M059J (cell line): ENCODE data around the gene GDF10. TPM values are rescaled to one million over a fixed set of nuclear protein-coding genes. Genes with fewer than 3 reads are reported as not detected.

ENCODE experiments used
- DNase-seq: peaks from one replicate; pipeline ENCODE4 v3.0.0-alpha.2; 2012; ENCODE audit warnings: low read depth
- total RNA-seq: library from RNA; depleted of rRNA; stranded (reverse); fragments of >200 nt; shearing (Covaris generic); gene quantifications from 2 replicates; pipeline ENCODE4 v1.2.3, GENCODE V29; 2014; rRNA removed

The GDF10 gene
- total RNA-seq = not detected in 2 replicates

GRCh38 chr10:47299611-47300428, at the start of gene GDF10:
GDF10 (plus strand) TSS chr10:47300197; CDS start chr10:47300652, 455 bp downstream.
- no peak for DNase-seq

GRCh38 chr10:47252093-47252780, 47.8 kb upstream of the GDF10 start:
- DNase-seq = no peak

DNA sequence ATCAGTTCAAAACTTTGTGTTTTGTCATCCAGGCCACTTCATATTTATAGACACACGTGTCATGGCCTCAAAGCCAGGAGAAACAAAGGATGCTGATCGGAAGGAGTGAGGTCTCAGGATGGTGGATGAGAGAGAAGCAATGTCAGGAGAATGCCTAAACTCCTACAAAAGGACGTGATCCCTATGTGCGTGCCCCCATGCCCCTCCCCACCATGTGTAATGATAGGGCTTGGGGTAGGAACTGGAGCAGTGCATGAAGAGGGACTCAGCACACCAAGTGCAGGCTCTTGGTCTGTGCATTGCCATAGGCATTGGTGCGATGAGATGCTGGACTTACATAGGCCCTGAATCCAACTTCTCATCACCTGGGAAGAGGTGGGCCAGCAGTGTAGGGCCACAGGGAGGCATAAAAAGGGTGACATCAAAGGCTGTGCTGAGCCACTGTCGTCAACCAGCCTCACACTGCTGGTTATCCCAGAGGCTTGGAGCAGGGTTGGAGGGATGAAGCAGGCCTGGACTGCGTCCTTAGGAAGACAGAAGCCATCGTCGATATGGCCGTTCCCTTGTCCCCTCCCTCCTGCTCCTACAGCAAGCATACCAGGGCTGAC, 46.9 kb upstream of the GDF10 start:
- no peak for DNase-seq

DNA sequence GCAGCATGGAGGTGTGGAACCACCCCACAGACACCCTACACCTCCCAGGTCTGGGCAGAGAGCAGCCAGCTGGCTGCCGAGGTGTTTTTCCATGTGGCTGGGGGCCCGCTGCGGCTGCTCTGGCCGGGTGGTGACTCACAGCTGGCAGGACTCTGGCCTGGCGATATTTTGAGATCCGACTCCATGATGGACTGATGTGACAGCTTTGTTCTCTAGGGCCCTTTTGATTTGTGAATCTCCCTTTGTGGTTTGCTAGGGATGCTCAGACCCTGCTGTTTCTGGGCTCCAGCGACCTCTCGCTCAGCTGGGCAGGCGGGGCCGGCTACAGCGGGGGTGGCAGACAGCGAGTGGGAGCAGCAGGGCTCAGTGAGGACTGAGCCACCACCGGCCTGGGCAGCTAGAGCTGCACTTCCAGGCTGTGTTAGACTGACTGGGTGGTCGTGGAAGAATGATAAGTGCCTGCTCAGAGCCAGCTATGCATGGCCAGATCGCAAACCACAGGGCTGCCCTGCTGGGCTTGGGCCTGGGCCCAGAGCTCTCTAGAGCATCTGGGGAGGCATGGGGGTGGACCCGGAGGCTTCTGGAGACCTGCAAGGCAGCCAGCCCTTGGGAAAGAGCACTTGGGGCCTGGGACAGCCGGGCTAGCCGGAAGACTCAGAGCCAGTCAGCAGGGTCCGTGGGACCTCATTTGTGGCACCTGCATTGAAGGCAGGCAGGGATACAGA, 46.2 kb upstream of the GDF10 start:
- DNase-seq = peak; percentile 78

- DNase-seq = no peak
Observed at GRCh38 chr10:47254611-47255010, 45.4 kb upstream of the GDF10 start.

- DNase-seq = no peak
Observed at GRCh38 chr10:47255033-47255813, 44.8 kb upstream of the GDF10 start.

DNA sequence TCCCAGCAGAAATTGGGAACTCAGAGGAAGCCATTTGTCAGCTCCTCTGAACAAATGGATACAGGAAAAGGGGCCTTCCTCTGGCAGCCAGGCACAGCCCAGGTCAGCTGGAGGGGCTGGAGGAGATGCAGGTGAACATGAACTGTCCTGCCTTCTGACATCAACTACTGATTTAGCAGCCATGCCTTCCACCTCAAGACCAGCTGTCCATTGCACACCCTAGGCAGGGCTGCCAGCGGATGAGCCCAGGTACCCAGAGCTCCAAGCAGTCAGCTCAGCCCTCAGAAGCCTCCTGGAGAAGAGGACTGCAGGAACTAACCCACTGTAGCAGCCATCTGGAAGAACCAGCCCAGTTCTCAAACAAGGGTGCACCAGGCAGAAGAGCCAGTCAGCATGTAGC, 44.1 kb upstream of the GDF10 start:
- no peak for DNase-seq

GRCh38 chr10:47256751-47257336, 43.2 kb upstream of the GDF10 start:
- DNase-seq = no peak

GRCh38 chr10:47257396-47258120, 42.4 kb upstream of the GDF10 start:
- DNase-seq = peak; percentile 72

- no peak for DNase-seq
Observed at GRCh38 chr10:47258921-47259320, 41.1 kb upstream of the GDF10 start.

DNA sequence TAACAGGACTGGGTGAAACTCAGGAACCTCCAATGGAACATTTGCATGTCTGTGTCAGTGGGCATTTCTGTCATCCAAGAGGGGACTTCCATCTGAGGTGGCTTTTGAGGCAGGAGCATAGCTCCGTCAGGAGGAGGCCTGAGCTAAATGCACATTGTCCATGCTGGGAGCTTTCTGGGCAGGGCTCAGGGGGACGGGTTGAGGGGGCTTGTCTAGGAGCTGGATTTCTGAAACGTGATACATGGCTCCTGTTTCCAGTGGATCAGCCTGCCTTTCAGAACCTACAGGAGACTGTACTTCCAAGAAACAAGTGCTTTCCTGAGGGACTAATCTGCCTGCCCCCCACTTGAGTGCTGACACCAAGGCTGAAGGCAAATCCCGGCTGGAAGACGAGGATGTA, 40.5 kb upstream of the GDF10 start:
- DNase-seq = no peak

DNA sequence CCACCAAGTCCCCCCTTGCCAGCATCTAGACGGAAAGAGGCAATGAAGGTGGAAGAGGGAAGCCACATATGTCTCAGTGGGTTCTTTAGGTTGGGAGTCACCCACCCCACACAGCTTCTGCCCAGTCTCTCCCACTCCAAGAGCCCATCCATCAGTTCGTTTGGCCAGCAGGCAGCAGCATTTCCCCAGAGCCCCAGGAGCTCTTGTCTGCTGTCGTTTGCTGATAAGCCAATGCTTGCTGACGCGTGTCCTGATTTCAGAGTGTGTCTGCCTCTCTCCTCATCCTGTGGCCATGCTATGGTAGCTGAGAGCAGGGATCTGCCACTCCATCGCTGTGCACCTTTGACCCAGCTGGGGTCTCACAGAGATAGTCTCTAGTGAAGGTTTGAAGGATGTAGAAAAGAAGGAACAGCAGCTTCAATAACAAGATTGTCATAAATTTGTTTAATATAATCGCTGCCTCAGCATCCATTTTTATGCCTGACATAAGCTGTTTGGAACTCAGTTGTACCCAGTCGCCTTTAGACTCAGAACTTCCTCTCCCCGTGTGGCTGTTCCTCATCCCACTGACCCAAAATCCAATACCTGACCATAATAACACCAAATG, 39.4 kb upstream of the GDF10 start:
- no peak for DNase-seq

GRCh38 chr10:47261121-47261520, 38.9 kb upstream of the GDF10 start:
- DNase-seq = no peak

- no peak for DNase-seq
Observed at GRCh38 chr10:47261556-47261955, 38.4 kb upstream of the GDF10 start.

- DNase-seq = no peak
Observed at GRCh38 chr10:47262606-47263533, 37.1 kb upstream of the GDF10 start.

DNA sequence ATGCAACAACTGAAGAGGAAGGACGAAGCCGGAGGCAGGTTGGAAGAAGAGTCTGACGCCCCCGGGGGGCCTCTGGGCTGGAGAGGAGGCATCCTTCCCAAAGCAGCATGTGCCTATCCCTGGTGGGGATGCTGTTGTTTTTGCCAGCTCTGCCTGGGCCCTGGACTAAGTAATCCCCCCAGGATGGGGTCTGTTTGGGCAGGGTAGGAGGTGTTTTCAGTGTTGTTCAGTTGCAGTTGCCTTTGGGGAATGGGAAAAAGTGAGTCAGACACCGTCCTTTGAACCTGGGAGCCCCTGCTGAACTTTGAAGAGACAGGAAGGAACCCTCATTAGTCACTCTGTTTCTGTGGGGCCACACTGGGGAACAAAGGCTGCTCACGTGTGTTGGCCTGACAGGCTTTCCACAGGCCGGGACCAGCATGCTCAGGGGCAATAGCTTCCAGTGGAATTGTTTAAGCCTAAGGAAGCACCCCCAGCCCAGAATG, 35.2 kb upstream of the GDF10 start:
- DNase-seq = peak; percentile 36

- no peak for DNase-seq
Observed at GRCh38 chr10:47266602-47267001, 33.4 kb upstream of the GDF10 start.

- DNase-seq = no peak
Observed at GRCh38 chr10:47268696-47269095, 31.3 kb upstream of the GDF10 start.
